CD4-positive, alpha-beta memory T cell (primary cell): Measurements from ENCODE around the gene PRMT1. TPM values are rescaled to one million over a fixed set of nuclear protein-coding genes. Genes with fewer than 3 reads are reported as not detected.

Source experiments
- CTCF ChIA-PET: fragments of 350-600 bp; sonication (Branson Sonifier 250); formaldehyde crosslinking; loops from one replicate; lab custom pipeline; 2021; ENCODE audit warnings: inconsistent platforms; ENCODE audit not compliant: partially characterized antibody; lab: Charles Lee
- POLR2A ChIA-PET: fragments of 350-600 bp; sonication (Branson Sonifier 250); formaldehyde crosslinking; loops from one replicate; lab custom pipeline; 2021; ENCODE audit not compliant: partially characterized antibody; lab: Charles Lee
- DNase-seq, 5 donors: peaks; one replicate each; pipeline versions ENCODE4 v3.0.0 to v3.0.0-alpha.2; 2020 to 2022; ENCODE audit warnings: mixed read lengths in 1 of 5
- H3K27ac ChIP-seq: one replicate; pipeline ENCODE4 v1.7.0; 2013; ENCODE audit warnings: low read depth, low read length
- H3K27me3 ChIP-seq: 2 replicates; pipeline ENCODE4 v1.7.0; 2013; ENCODE audit warnings: mild to moderate bottlenecking, low read length, moderate library complexity; ENCODE audit not compliant: insufficient read depth
- H3K36me3 ChIP-seq: 2 replicates; pipeline ENCODE4 v1.7.0; 2013; ENCODE audit warnings: mild to moderate bottlenecking, low read length, moderate library complexity; ENCODE audit not compliant: insufficient read depth
- H3K4me1 ChIP-seq: 2 replicates; pipeline ENCODE4 v1.7.0; 2013; ENCODE audit warnings: mild to moderate bottlenecking, low read length, moderate library complexity; ENCODE audit not compliant: insufficient read depth
- H3K4me3 ChIP-seq, 2 donors: one replicate each; pipeline ENCODE4 v1.7.0; 2013; ENCODE audit warnings: low read length in 2 of 2, mild to moderate bottlenecking in 1 of 2
- H3K9me3 ChIP-seq, 2 donors: one replicate each; pipeline ENCODE4 v1.7.0; 2013; ENCODE audit warnings: low read length in 2 of 2, control low read depth in 1 of 2; ENCODE audit not compliant: control insufficient read depth in 1 of 2
- H3K27ac Mint-ChIP-seq, 7 donors: one replicate each; pipeline ENCODE4 v1.8.0; 2020 to 2021; ENCODE audit warnings: mixed read lengths in 7 of 7, mild to moderate bottlenecking in 6 of 7, inconsistent platforms in 3 of 7, moderate library complexity in 3 of 7
- H3K27me3 Mint-ChIP-seq, 2 donors: one replicate each; pipeline ENCODE4 v1.8.0; 2020 to 2021; ENCODE audit warnings: mixed read lengths in 2 of 2
- H3K36me3 Mint-ChIP-seq, 2 donors: one replicate each; pipeline ENCODE4 v1.8.0; 2020 to 2021; ENCODE audit warnings: mixed read lengths in 2 of 2, inconsistent platforms in 1 of 2, mild to moderate bottlenecking in 1 of 2
- H3K4me1 Mint-ChIP-seq, 4 donors: one replicate each; pipeline ENCODE4 v1.8.0; 2020 to 2021; ENCODE audit warnings: mixed read lengths in 4 of 4, mild to moderate bottlenecking in 1 of 4
- H3K4me3 Mint-ChIP-seq, 8 donors: one replicate each; pipeline ENCODE4 v1.8.0; 2020 to 2021; ENCODE audit warnings: mixed read lengths in 8 of 8, mild to moderate bottlenecking in 7 of 8, moderate library complexity in 6 of 8, inconsistent platforms in 3 of 8
- H3K9me3 Mint-ChIP-seq, 8 donors: one replicate each; pipeline ENCODE4 v1.8.0; 2020 to 2021; ENCODE audit warnings: mixed read lengths in 8 of 8, mild to moderate bottlenecking in 5 of 8, inconsistent platforms in 3 of 8, moderate library complexity in 1 of 8
- intact Hi-C: fragments of 100-400 bp; cut with micrococcal nuclease; formaldehyde crosslinking; loops from one replicate; pipeline ENCODE4 v1.15.1; 2023
- polyA plus RNA-seq, 2 donors: library from polyadenylated mRNA; unstranded; fragments of 300-500 nt; fragmentation: Illumina TruSeq; gene quantifications; one replicate each; pipeline ENCODE4 v1.2.3, GENCODE V29; 2021
- total RNA-seq, 2 experiments: library from RNA; stranded (reverse); gene quantifications; one replicate each; pipeline ENCODE4 v1.2.3, GENCODE V29; 2021

Gene PRMT1
- total and polyA plus RNA-seq, 4 experiments from 2014 or later: 76.6 to 213 (median 116) TPM

GRCh38 chr19:49677901-49678674, 1.0 kb downstream of the PRMT1 start:
- Histone ChIP-seq H3K4me3 (peak overlapping the region; percentile 69 to 79), H3K9me3 (no peaks in the 10 kb centered on the region), H3K27ac (peak overlapping the region; percentile 93), H3K27me3 (no peaks in the 10 kb centered on the region), H3K36me3 (peaks cover 10% of the 10 kb centered on the region), H3K4me1 (peaks cover 42% of the 10 kb centered on the region)
- intact Hi-C loops: loop anchor here (1.0 to 5.0 kb wide), 8 partner anchors 38 to 805 kb away; partner anchors contain the start of genes AKT1S1, NOSIP, PPP1R15A and RRAS
- ChIA-PET CTCF (interaction anchor here (0.6 to 2.1 kb wide), 17 partner anchors 13 to 452 kb away, joined by 3 to 13 read pairs (median 5); partner anchors contain the start of genes BCL2L12, FLT3LG, IRF3 and NOSIP), POLR2A (interaction anchor here (1.0 to 6.7 kb wide), 19 partner anchors 13 to 344 kb away, joined by 3 to 125 read pairs (median 10); partner anchors contain the start of genes BCL2L12, CPT1C, FLT3LG and IRF3)
- H3K36me3 Mint-ChIP-seq: peaks cover 14 to 23% of the 10 kb centered on the region in 2 donors
- H3K4me3 Mint-ChIP-seq: peak overlapping the region; percentile 82 to 99 (median 88)
- H3K27ac Mint-ChIP-seq: peak overlapping the region; percentile 96 to 99 (median 97)
- no peaks in the 10 kb centered on the region for H3K27me3 Mint-ChIP-seq
- peaks cover 16 to 52% (median 31%) of the 10 kb centered on the region in 4 donors for H3K4me1 Mint-ChIP-seq
- peak; percentile 76 to 93 (median 80) for DNase-seq
- no peaks in the 10 kb centered on the region for H3K9me3 Mint-ChIP-seq

GRCh38 chr19:49678985-49679770, 2.1 kb downstream of the PRMT1 start:
- H3K4me3 ChIP-seq: no peak overlapping the region
- H3K4me1 ChIP-seq: peaks cover 42% of the 10 kb centered on the region
- DNase-seq: no peak
- peak overlapping the region; percentile 57 to 99 (median 96) for H3K27ac Mint-ChIP-seq
- no peaks in the 10 kb centered on the region for H3K27me3 Mint-ChIP-seq
- peak overlapping the region; percentile 93 for H3K27ac ChIP-seq
- peaks cover 17 to 31% of the 10 kb centered on the region in 2 donors for H3K36me3 Mint-ChIP-seq
- H3K9me3 ChIP-seq: no peaks in the 10 kb centered on the region
- H3K4me1 Mint-ChIP-seq: peaks cover 16 to 52% (median 29%) of the 10 kb centered on the region in 4 donors
- CTCF ChIA-PET: interaction anchor here (0.7 to 2.2 kb wide), 20 partner anchors 15 to 1288 kb away, joined by 3 to 13 read pairs (median 5); partner anchors contain the start of genes FLT3LG and KDELR1
- H3K4me3 Mint-ChIP-seq: peak overlapping the region in 1 of 8 donors; percentile 4
- no peaks in the 10 kb centered on the region for H3K9me3 Mint-ChIP-seq
- peaks cover 16% of the 10 kb centered on the region for H3K36me3 ChIP-seq
- no peaks in the 10 kb centered on the region for H3K27me3 ChIP-seq
- POLR2A ChIA-PET: interaction anchor here (0.7 to 6.7 kb wide), 11 partner anchors 8 to 582 kb away, joined by 3 to 125 read pairs (median 6); partner anchors contain the start of genes BCL2L12, FLT3LG, IRF3 and PRR12
- intact Hi-C loops: loop anchor here (1.0 to 5.0 kb wide), 3 partner anchors 108 to 453 kb away; partner anchors contain the start of genes AKT1S1 and TBC1D17

GRCh38 chr19:49679771-49680413, 2.8 kb downstream of the PRMT1 start:
- H3K27ac ChIP-seq: peak overlapping the region; percentile 44
- H3K27ac Mint-ChIP-seq: peak overlapping the region; percentile 15 to 86 (median 70)
- peaks cover 42% of the 10 kb centered on the region for H3K4me1 ChIP-seq
- ChIA-PET POLR2A (interaction anchor here (0.6 to 6.7 kb wide), 7 partner anchors 8 to 623 kb away, joined by 3 to 125 read pairs (median 4); partner anchors contain the start of genes BCL2L12, CGB7 and IRF3), CTCF (interaction anchor here (0.7 to 2.2 kb wide), 10 partner anchors 38 to 660 kb away, joined by 3 to 13 read pairs (median 5); partner anchors contain the start of gene FLT3LG)
- H3K27me3 ChIP-seq: no peaks in the 10 kb centered on the region
- intact Hi-C loops: loop anchor here (1.0 to 5.0 kb wide), 6 partner anchors 174 to 303 kb away; partner anchors contain the start of genes AKT1S1, FLT3LG, KASH5 and TBC1D17
- H3K36me3 ChIP-seq: peaks cover 19% of the 10 kb centered on the region
- H3K4me3 ChIP-seq: no peak overlapping the region
- DNase-seq: no peak
- no peaks in the 10 kb centered on the region for H3K27me3 Mint-ChIP-seq
- H3K36me3 Mint-ChIP-seq: peaks cover 21 to 36% of the 10 kb centered on the region in 2 donors
- H3K4me1 Mint-ChIP-seq: peaks cover 16 to 52% (median 29%) of the 10 kb centered on the region in 4 donors
- peak overlapping the region in 4 of 8 donors; percentile 17 to 43 (median 34) for H3K4me3 Mint-ChIP-seq
- no peaks in the 10 kb centered on the region for H3K9me3 Mint-ChIP-seq
- H3K9me3 ChIP-seq: no peaks in the 10 kb centered on the region

- Mint-ChIP-seq H3K9me3 (no peaks in the 10 kb centered on the region), H3K4me1 (peaks cover 16 to 52% (median 29%) of the 10 kb centered on the region in 4 donors), H3K27ac (peak overlapping the region; percentile 57 to 86 (median 72)), H3K27me3 (no peaks in the 10 kb centered on the region), H3K4me3 (peak overlapping the region in 1 of 8 donors; percentile 35), H3K36me3 (peaks cover 24 to 43% of the 10 kb centered on the region in 2 donors)
- Histone ChIP-seq H3K4me3 (no peak overlapping the region), H3K9me3 (no peaks in the 10 kb centered on the region), H3K4me1 (peaks cover 41% of the 10 kb centered on the region), H3K27me3 (no peaks in the 10 kb centered on the region), H3K36me3 (peaks cover 27% of the 10 kb centered on the region), H3K27ac (peak overlapping the region; percentile 44)
- ChIA-PET POLR2A (interaction anchor here (0.6 to 1.9 kb wide), 11 partner anchors 16 to 623 kb away, joined by 3 to 11 read pairs (median 4); partner anchors contain the start of genes AP2A1, BCL2L12, CGB7 and IRF3), CTCF (interaction anchor here (0.6 to 2.2 kb wide), 21 partner anchors 8 to 455 kb away, joined by 3 to 8 read pairs (median 4); partner anchors contain the start of genes ADM5, BCL2L12, FLT3LG and IRF3)
- intact Hi-C loops: loop anchor here (1.0 kb wide), 5 partner anchors 174 to 303 kb away; partner anchors contain the start of genes FLT3LG and KASH5
- peak; percentile 88 to 91 (median 89) for DNase-seq
Observed at GRCh38 chr19:49680421-49681351, 3.6 kb downstream of the PRMT1 start.

GRCh38 chr19:49681830-49682229, 4.8 kb downstream of the PRMT1 start:
- Histone ChIP-seq H3K27me3 (no peaks in the 10 kb centered on the region), H3K27ac (no peak overlapping the region), H3K4me3 (no peak overlapping the region), H3K9me3 (no peaks in the 10 kb centered on the region), H3K4me1 (peaks cover 35% of the 10 kb centered on the region), H3K36me3 (peaks cover 34% of the 10 kb centered on the region)
- peaks cover 9 to 41% (median 21%) of the 10 kb centered on the region in 4 donors for H3K4me1 Mint-ChIP-seq
- no peak for DNase-seq
- POLR2A ChIA-PET: interaction anchor here (1.0 to 1.9 kb wide), 2 partner anchors 111 to 179 kb away, joined by 4 to 11 read pairs; no protein-coding TSS in a partner anchor
- CTCF ChIA-PET: interaction anchor here (0.9 to 2.2 kb wide), 8 partner anchors 9 to 208 kb away, joined by 3 to 8 read pairs (median 6); partner anchors contain the start of gene FLT3LG
- H3K27me3 Mint-ChIP-seq: no peaks in the 10 kb centered on the region
- peak overlapping the region in 1 of 8 donors; percentile 35 for H3K4me3 Mint-ChIP-seq
- no peaks in the 10 kb centered on the region for H3K9me3 Mint-ChIP-seq
- H3K27ac Mint-ChIP-seq: peak overlapping the region in 1 of 7 donors; percentile 52
- intact Hi-C loops: no loop called here
- H3K36me3 Mint-ChIP-seq: peaks cover 26 to 42% of the 10 kb centered on the region in 2 donors
